NCI-H345 (cell line): ENCODE measurements around the gene HLA-B.

Source experiments
- DNase-seq: peaks from one replicate; lab custom pipeline; 2025; lab: John Stamatoyannopoulos, UW

HLA-B gene

DNA sequence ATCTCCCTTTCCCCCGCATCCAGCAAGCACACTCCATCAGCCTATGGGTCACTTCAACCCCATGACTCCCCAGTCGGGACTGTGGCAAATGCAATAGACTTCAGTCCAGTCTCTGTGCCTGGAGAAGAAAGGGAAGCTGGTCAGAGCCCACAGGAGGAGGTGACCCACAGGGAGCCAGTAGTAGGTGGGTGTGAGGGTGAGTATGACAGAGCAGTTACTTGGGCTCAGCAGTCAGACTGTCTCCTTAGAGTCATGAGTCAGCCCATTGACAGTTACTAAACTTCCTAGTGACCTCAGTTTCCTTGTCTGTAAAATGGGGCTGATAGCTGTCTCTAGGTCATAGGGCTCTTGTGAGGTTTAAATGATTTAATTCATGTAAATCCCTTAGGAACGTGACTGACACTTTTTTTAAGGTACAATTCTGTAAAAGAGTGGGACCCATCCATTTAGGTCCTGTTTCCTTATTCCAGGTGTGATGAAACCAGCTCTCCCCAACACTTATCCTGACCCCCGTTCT is 51.2 kb downstream of the HLA-B start:
- DNase-seq: no peak

DNA sequence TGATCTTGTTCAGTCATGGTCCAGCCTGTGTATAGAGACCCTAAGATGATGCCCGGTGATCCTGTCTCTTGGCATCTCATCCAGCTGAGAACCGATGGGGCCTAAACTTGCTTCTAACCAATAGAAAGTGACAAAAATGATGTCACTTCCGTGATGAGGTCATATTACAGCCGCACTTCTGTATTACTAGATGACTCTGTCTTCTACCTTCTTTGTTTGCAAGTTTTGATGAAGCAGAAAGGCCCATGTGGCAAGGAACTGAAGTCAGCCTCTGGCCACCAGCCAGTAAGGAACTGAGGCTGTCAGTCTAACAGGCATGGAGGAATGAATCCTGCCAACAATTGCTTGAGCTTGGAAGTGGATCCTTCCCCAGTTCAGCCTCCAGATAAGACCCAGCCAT is 52.3 kb downstream of the HLA-B start:
- DNase-seq: no peak
